HepG2 (cell line): ENCODE measurements around the gene ATRAID. TPM values are rescaled to one million over a fixed set of nuclear protein-coding genes. Genes with fewer than 3 reads are reported as not detected.
A peak's percentile ranks its signal among the peaks of the same experiment; 100 is the strongest.

ENCODE experiments used
- ATF3 ChIP-seq: sonication (generic); formaldehyde crosslinking; IDR thresholded peaks from 2 replicates; pipeline ENCODE4 v1.4.0; 2020; ENCODE audit warnings: missing genetic modification reagents
- EEA1 ChIP-seq: sonication (generic); formaldehyde crosslinking; IDR thresholded peaks from 2 replicates; pipeline ENCODE4 v1.5.1; 2020; ENCODE audit warnings: mild to moderate bottlenecking, missing genetic modification reagents, borderline replicate concordance
- FOXM1 ChIP-seq: sonication (generic); formaldehyde crosslinking; IDR thresholded peaks from 2 replicates; pipeline ENCODE4 v1.5.0; 2020; ENCODE audit warnings: missing genetic modification reagents
- GFI1 ChIP-seq: sonication (generic); formaldehyde crosslinking; IDR thresholded peaks from 2 replicates; pipeline ENCODE4 v1.5.0; 2020; ENCODE audit warnings: missing genetic modification reagents, mild to moderate bottlenecking, borderline replicate concordance
- HMG20B ChIP-seq: conservative IDR thresholded peaks from 2 replicates; pipeline ENCODE4 v1.6.1; 2016; ENCODE audit warnings: missing genetic modification reagents, missing compliant biosample characterization
- HNRNPLL ChIP-seq: fragments of 200-400 bp; formaldehyde crosslinking; IDR thresholded peaks from 2 replicates; pipeline ENCODE4 v1.6.1; 2017; ENCODE audit warnings: mild to moderate bottlenecking, low read depth, low read length; ENCODE audit not compliant: poor library complexity, severe bottlenecking
- MZF1 ChIP-seq: sonication (generic); formaldehyde crosslinking; IDR thresholded peaks from 2 replicates; pipeline ENCODE4 v1.8.1; 2023; ENCODE audit warnings: mild to moderate bottlenecking, missing genetic modification reagents, borderline replicate concordance
- PRMT3 ChIP-seq: sonication (generic); formaldehyde crosslinking; IDR thresholded peaks from 2 replicates; pipeline ENCODE4 v1.8.1; 2022; ENCODE audit warnings: low read depth, mild to moderate bottlenecking, moderate library complexity, missing genetic modification reagents, borderline replicate concordance
- TFDP1 ChIP-seq: IDR thresholded peaks from 2 replicates; pipeline ENCODE4 v1.6.1; 2016; ENCODE audit warnings: missing compliant biosample characterization, missing genetic modification reagents, borderline replicate concordance
- U2AF2 ChIP-seq: fragments of 200-400 bp; formaldehyde crosslinking; IDR thresholded peaks from 2 replicates; pipeline ENCODE4 v1.6.1; 2017; ENCODE audit warnings: low read depth, mild to moderate bottlenecking, low read length
- UBTF ChIP-seq: sonication (generic); formaldehyde crosslinking; IDR thresholded peaks from 2 replicates; pipeline ENCODE4 v1.4.0; 2020; ENCODE audit warnings: mild to moderate bottlenecking, missing genetic modification reagents
- ZBTB26 ChIP-seq: IDR thresholded peaks from 2 replicates; pipeline ENCODE4 v1.6.1; 2016; ENCODE audit warnings: missing compliant biosample characterization, missing genetic modification reagents, borderline replicate concordance
- ZNF124 ChIP-seq: sonication (generic); formaldehyde crosslinking; IDR thresholded peaks from 2 replicates; pipeline ENCODE4 v1.4.0; 2020; ENCODE audit warnings: missing genetic modification reagents
- ZNF138 ChIP-seq: sonication (generic); formaldehyde crosslinking; IDR thresholded peaks from 2 replicates; pipeline ENCODE4 v1.5.0; 2020; ENCODE audit warnings: mild to moderate bottlenecking, low read depth, missing genetic modification reagents
- ZNF501 ChIP-seq: sonication (generic); formaldehyde crosslinking; IDR thresholded peaks from 2 replicates; pipeline ENCODE4 v1.5.1; 2020; ENCODE audit warnings: mild to moderate bottlenecking, moderate library complexity, missing genetic modification reagents
- ZNF530 ChIP-seq: sonication (generic); formaldehyde crosslinking; IDR thresholded peaks from 2 replicates; pipeline ENCODE4 v1.5.0; 2020; ENCODE audit warnings: low read depth, mild to moderate bottlenecking, missing genetic modification reagents
- ZNF616 ChIP-seq: sonication (generic); formaldehyde crosslinking; IDR thresholded peaks from 2 replicates; pipeline ENCODE4 v1.5.0; 2020; ENCODE audit warnings: low read depth, mild to moderate bottlenecking, missing genetic modification reagents
- ZNF775 ChIP-seq: sonication (generic); formaldehyde crosslinking; IDR thresholded peaks from 2 replicates; pipeline ENCODE4 v1.4.0; 2020; ENCODE audit warnings: missing genetic modification reagents, mild to moderate bottlenecking, moderate library complexity, borderline replicate concordance
- ZNF839 ChIP-seq: sonication (generic); formaldehyde crosslinking; IDR thresholded peaks from 2 replicates; pipeline ENCODE4 v1.4.0; 2020; ENCODE audit warnings: missing genetic modification reagents, mild to moderate bottlenecking, borderline replicate concordance
- ZXDC ChIP-seq: sonication (generic); formaldehyde crosslinking; IDR thresholded peaks from 2 replicates; pipeline ENCODE4 v1.5.0; 2020; ENCODE audit warnings: mild to moderate bottlenecking, missing genetic modification reagents
- polyA plus RNA-seq, 8 experiments: library from polyadenylated mRNA; depleted of rRNA in 3 of 8; stranded (reverse) in 7 of 8; unstranded in 1 of 8; fragments of >200 nt; fragmentation: Illumina TruSeq in 4 of 8; extraction: Trizol in 4 of 8; gene quantifications; 2 replicates each; pipeline versions ENCODE4 v1.2.1 to v1.2.3, GENCODE V29; 2011 to 2016; ENCODE audit warnings: low read depth in 4 of 8, missing spikeins in 1 of 8, mixed read lengths in 1 of 8; ENCODE audit not compliant: insufficient read depth in 1 of 8
- total RNA-seq, 5 experiments: library from RNA; depleted of rRNA; stranded (reverse); fragments of >200 nt; fragmentation: Illumina TruSeq; extraction: Trizol; gene quantifications; 2 replicates each; pipeline ENCODE4 v1.2.3, GENCODE V29; 2016; ENCODE audit warnings: low read depth in 1 of 5

The ATRAID gene
- total and polyA plus RNA-seq, 2 of the 13 experiments (the other 11 are each of a cell fraction or from before 2014, with no cell fraction given) = 207 to 382 TPM

- TF ChIP-seq UBTF (CRISPR knock-in tag) = peak; percentile 94
- TF ChIP-seq ZBTB26 (CRISPR knock-in tag) = peak; percentile 35; the same call in 1 of the 2 replicates
- peak; percentile 37; the same call in 1 of the 2 replicates for TF ChIP-seq TFDP1 (CRISPR knock-in tag)
- peak; percentile 79 for TF ChIP-seq ZNF124 (CRISPR knock-in tag)
- no peak for TF ChIP-seq MZF1 (CRISPR knock-in tag)
- no peak for TF ChIP-seq FOXM1
- TF ChIP-seq ZNF616 (CRISPR knock-in tag) = peak; percentile 33; the same call in 1 of the 2 replicates
- TF ChIP-seq ATF3 = peak; percentile 56
- TF ChIP-seq EEA1 = peak; percentile 76; the same call in 1 of the 2 replicates
- TF ChIP-seq PRMT3 = peak; percentile 93
- no peak for TF ChIP-seq ZNF839
- peak; percentile 84; the same call in 1 of the 2 replicates for TF ChIP-seq ZXDC
- 0 out of 2 replicates have a peak, but pooled peaks have one; percentile 17 for TF ChIP-seq HMG20B (CRISPR knock-in tag)
- no peak for TF ChIP-seq ZNF530 (CRISPR knock-in tag)
- peak; percentile 92 for TF ChIP-seq HNRNPLL
- peak; percentile 62; the same call in 1 of the 2 replicates for TF ChIP-seq GFI1 (CRISPR knock-in tag)
- peak; percentile 94; the same call in 1 of the 2 replicates for TF ChIP-seq ZNF138 (CRISPR knock-in tag)
- peak; percentile 98 for TF ChIP-seq ZNF501 (CRISPR knock-in tag)
- TF ChIP-seq ZNF775 = no peak
- TF ChIP-seq U2AF2 = no peak
Measured at GRCh38 chr2:27211943-27212625, at the start of gene ATRAID, which contains the start of gene SLC5A6 (continued).
